Nephron progenitor cell (in vitro differentiated cells): ENCODE measurements around the gene RANGRF.

Source experiments
- DNase-seq: peaks from one replicate; pipeline ENCODE4 v3.0.0; 2021
- H3K27ac Mint-ChIP-seq: 2 replicates; pipeline ENCODE4 v1.8.0; 2021; ENCODE audit warnings: mild to moderate bottlenecking, moderate library complexity, mixed read lengths
- H3K27me3 Mint-ChIP-seq: 2 replicates; pipeline ENCODE4 v1.8.0; 2021; ENCODE audit warnings: mild to moderate bottlenecking, low read depth, mixed read lengths; ENCODE audit not compliant: poor library complexity
- H3K36me3 Mint-ChIP-seq: 2 replicates; pipeline ENCODE4 v1.8.0; 2021; ENCODE audit warnings: low read depth, mixed read lengths
- H3K4me1 Mint-ChIP-seq: 2 replicates; pipeline ENCODE4 v1.8.0; 2021; ENCODE audit warnings: mixed read lengths
- H3K4me3 Mint-ChIP-seq: 2 replicates; pipeline ENCODE4 v1.8.0; 2021; ENCODE audit warnings: mild to moderate bottlenecking, moderate library complexity, mixed read lengths
- H3K9me3 Mint-ChIP-seq: 2 replicates; pipeline ENCODE4 v1.8.0; 2021; ENCODE audit warnings: mild to moderate bottlenecking, moderate library complexity, mixed read lengths
- CTCF ChIP-seq: fragments of 200-600 bp; sonication (generic); IDR thresholded peaks from 2 replicates; pipeline ENCODE4 v1.5.0; 2021; ENCODE audit warnings: antibody characterized with exemption

RANGRF gene

GRCh38 chr17:8290043-8290442 is 1.6 kb downstream of the RANGRF start:
- Mint-ChIP-seq H3K4me3 (peak overlapping the region; percentile 90), H3K4me1 (peaks cover 40% of the 10 kb centered on the region), H3K36me3 (peaks cover 6% of the 10 kb centered on the region), H3K27me3 (no peaks in the 10 kb centered on the region), H3K27ac (peak overlapping the region; percentile 70), H3K9me3 (no peaks in the 10 kb centered on the region)
- no peak for TF ChIP-seq CTCF
- DNase-seq, result no peak

- Mint-ChIP-seq H3K4me1 (peaks cover 41% of the 10 kb centered on the region), H3K27me3 (no peaks in the 10 kb centered on the region), H3K36me3 (peaks cover 6% of the 10 kb centered on the region), H3K27ac (no peak overlapping the region), H3K4me3 (no peak overlapping the region), H3K9me3 (no peaks in the 10 kb centered on the region)
- DNase-seq, result no peak
- TF ChIP-seq CTCF, result no peak
These were observed 4.3 kb downstream of the RANGRF start for GRCh38 chr17:8292639-8293395.

GRCh38 chr17:8294361-8294760 is 5.9 kb downstream of the RANGRF start:
- Mint-ChIP-seq H3K27ac (no peak overlapping the region), H3K36me3 (peaks cover 6% of the 10 kb centered on the region), H3K27me3 (no peaks in the 10 kb centered on the region), H3K9me3 (no peaks in the 10 kb centered on the region), H3K4me1 (peaks cover 33% of the 10 kb centered on the region), H3K4me3 (peak overlapping the region; percentile 77)
- TF ChIP-seq CTCF, result no peak
- DNase-seq, result no peak

DNA sequence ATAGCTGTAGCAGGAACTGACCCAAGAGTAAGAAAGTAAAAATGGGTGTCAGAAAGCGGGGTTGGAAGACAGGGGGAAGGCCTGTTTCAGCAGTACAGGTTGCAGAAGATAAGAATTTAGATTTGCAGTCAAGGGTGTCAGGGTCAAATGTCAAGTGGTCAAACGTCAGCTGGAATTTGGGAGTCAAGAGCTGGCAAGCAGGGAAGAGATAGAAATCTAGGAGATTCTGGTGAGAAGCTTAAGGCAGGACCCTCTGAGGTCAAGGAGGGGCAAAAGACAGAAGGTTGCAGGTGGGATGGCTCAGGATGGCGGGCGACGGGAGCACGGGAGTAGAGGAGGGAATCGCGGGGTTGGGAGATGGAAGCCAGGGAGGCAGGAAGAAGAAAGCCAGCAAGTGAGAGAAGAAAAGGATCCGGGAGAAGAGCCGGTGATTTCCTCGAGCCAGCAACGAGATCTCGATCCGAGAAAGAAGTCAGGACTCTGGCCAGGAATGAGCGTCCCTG is 6.4 kb downstream of the RANGRF start:
- Mint-ChIP-seq H3K4me3 (peak overlapping the region; percentile 77), H3K27me3 (no peaks in the 10 kb centered on the region), H3K4me1 (peaks cover 28% of the 10 kb centered on the region), H3K27ac (peak overlapping the region; percentile 61), H3K9me3 (no peaks in the 10 kb centered on the region), H3K36me3 (peaks cover 6% of the 10 kb centered on the region)
- no peak for DNase-seq
- TF ChIP-seq CTCF, result no peak

- Mint-ChIP-seq H3K36me3 (no peaks in the 10 kb centered on the region), H3K4me1 (peaks cover 21% of the 10 kb centered on the region), H3K27ac (no peak overlapping the region), H3K4me3 (no peak overlapping the region), H3K9me3 (peaks cover 3% of the 10 kb centered on the region), H3K27me3 (no peaks in the 10 kb centered on the region)
- TF ChIP-seq CTCF, result no peak
- DNase-seq, result no peak
These were observed 11.8 kb downstream of the RANGRF start for GRCh38 chr17:8300226-8300625.

- H3K27me3 Mint-ChIP-seq, result no peaks in the 10 kb centered on the region
- DNase-seq, result peak; percentile 58
- TF ChIP-seq CTCF, result peak; percentile 81
- no peaks in the 10 kb centered on the region for H3K36me3 Mint-ChIP-seq
- peaks cover 20% of the 10 kb centered on the region for H3K4me1 Mint-ChIP-seq
- no peak overlapping the region for H3K4me3 Mint-ChIP-seq
- no peak overlapping the region for H3K27ac Mint-ChIP-seq
- peaks cover 3% of the 10 kb centered on the region for H3K9me3 Mint-ChIP-seq
These were observed 12.3 kb downstream of the RANGRF start for GRCh38 chr17:8300627-8301242.
